Measurements from ENCODE around the gene LASP1.
"Not testable (repeated sequence)": the region's sequence is repeated elsewhere in the genome, so short reads cannot be mapped to it uniquely, and the experiment has no call there.

The LASP1 gene

DNA sequence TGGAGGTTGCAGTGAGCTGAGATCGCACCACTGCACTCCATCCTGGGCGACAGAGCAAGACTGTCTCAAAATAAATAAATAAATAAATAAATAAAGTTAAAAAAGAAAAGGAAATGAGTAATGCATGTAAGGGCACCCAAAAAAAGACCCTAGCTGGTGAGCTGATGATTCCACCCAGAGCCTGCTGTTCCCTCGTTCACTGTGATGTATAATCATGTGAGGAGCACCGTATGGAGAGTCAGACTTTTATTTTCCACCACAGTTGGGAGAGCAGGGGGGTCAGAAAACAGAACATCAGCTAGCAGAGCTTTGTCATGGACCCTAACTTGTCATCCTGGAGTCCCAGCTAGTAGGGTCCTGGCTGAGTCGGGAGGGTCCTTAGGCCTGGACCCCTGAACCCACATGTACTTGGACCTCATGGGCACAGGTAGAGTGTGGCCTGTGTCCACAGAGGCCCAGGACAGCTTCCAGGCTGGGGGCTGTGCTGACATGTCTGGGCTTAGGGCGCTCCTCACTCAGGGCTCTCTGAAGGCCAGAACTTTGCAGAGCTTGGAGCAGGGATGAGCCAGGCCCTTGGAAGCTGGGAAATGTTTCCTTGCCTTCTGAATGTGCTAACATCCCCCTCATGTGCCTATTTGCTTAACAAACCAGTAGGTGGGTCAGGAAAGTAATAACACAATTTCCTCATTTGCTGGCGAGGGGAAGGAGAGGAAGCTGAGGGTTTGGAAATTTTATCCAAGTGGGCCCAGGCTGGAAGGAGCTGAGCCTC lies 36.8 kb downstream of the LASP1 start:
- in situ Hi-C loops (cut with MboI; ENCODE audit: low sequenced_read_pairs), result no loop called here

DNA sequence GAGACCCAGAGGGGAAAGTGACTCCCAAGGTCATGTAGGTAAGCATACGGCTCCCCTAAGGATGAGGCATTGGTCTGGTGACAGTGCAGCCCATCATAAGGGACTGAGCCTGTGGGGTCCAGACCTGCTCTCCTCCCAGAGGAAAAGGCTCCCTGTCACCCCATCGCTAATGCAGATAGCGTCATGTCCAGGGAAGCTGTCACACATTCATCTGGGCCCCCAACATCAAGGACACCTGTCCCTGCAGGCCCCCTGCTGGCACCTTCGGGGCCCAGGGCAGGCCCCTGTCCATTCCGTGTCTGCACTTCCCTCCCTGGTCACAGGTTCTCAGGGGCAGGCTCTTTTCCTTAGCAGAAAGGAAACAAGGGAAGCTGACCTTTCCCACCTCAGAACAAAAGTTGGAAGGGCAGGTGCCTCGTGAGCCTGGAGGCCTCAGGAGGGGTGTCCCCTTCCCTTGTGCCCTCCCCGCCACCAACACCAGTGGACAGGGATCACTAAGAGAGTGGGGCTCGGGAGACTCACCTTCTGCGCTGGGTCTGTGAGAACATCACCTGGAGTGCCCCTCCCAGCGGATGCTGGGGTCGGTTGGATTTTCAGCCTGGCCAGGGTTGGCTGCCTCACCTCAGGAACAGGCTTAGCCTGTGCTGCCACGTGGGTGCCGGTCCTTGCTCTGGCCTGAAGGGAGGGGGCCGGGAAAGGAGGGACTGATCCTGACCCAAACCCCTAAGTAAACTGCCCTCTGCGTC lies 38.2 kb downstream of the LASP1 start:
- in situ Hi-C loops (cut with MboI; ENCODE audit: low sequenced_read_pairs), result no loop called here

DNA sequence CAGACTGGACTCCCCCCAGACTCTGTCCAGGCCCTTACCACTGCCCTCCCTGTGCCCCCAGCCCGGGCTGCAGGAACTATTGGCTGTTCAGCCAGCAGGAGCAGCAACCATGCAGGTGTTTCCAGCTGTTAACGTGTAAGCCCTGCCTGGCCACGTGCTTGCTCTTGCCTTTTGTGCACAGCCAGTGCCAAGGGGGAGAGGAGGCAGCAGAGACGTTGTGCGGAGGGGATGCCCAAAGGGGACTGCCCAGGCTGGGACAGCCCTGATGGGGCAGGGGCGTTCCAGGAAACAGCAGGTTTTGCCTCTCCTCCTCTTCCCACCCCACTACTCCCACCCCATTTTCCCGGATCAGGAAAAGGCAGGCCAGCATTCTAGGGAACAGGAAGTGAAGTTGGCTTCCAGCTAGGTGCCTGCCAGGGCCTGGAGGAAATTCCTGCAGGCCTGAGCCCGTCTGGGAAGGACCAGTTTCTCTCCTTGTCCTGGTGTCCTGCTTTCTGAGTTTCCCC lies 38.9 kb downstream of the LASP1 start:
- in situ Hi-C loops (cut with MboI; ENCODE audit: low sequenced_read_pairs), result no loop called here

DNA sequence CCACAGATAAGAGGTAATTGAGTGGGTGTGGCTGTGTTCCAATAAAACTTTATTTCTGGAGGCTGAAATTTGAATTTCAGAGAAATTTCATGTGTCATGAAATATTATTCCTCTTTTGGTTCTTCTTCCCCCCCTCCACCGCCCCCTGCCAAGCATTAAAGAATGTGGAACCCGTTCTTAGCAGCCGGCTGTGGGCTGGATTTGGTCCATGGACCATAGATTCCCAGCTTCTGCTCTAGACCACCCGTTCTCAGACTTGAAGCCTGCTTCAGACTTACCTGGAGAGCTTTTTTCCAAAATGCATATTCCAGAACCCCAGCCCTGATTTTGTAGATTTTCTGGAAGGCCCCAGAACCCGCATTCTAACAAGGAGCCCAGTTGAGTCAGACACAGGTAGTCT lies 40.5 kb downstream of the LASP1 start:
- in situ Hi-C loops (cut with MboI; ENCODE audit: low sequenced_read_pairs), result no loop called here

DNA sequence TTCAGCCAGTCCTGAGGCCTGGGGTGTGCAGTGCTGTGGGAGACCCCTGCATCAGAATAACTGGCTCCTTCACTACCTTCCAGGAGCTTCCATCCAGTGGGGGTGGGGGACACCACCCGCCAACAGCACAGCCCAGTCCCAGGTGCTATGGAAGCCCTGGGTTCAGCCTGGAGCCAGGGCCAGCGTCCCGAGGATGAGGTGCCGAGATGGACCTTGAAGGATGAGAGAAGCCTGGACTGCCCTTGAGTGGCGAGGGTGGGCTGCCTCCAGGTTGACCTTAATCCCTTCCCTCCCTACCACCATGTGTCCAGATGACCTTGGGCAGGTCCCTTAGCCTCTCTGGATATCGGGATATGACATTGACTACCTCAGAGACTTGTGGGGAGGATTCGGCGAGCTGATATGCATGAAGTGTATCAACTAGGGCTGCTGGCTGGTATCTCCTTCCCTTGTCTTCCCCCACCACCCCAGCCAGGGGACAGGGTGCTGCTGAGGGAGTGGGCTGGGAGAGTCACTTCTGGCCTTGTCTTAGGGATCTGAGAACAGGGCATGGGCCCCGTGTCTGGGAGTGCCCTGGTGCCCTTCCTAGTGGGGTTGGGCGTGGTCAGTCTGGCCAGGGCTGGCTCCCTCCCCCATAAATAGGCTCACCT lies 41.3 kb downstream of the LASP1 start:
- in situ Hi-C loops (cut with MboI; ENCODE audit: low sequenced_read_pairs), result no loop called here

DNA sequence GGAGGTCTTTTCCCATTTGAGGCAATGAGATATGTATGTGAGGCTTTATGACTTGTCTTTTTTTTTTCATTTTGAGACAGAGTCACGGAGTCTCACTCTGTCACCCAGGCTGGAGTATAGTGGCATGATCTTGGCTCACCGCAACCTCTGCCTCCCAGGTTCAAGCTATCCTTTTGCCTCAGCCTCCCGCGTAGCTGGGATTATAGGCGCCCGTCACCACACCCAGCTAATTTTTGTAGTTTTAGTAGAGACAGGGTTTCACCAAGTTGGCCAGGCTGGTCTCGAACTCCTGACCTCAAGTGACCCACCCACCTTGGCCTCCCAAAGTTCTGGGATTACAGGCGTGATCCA lies 41.8 kb downstream of the LASP1 start:
- in situ Hi-C loops (cut with MboI; ENCODE audit: low sequenced_read_pairs), result not testable (repeated sequence)

DNA sequence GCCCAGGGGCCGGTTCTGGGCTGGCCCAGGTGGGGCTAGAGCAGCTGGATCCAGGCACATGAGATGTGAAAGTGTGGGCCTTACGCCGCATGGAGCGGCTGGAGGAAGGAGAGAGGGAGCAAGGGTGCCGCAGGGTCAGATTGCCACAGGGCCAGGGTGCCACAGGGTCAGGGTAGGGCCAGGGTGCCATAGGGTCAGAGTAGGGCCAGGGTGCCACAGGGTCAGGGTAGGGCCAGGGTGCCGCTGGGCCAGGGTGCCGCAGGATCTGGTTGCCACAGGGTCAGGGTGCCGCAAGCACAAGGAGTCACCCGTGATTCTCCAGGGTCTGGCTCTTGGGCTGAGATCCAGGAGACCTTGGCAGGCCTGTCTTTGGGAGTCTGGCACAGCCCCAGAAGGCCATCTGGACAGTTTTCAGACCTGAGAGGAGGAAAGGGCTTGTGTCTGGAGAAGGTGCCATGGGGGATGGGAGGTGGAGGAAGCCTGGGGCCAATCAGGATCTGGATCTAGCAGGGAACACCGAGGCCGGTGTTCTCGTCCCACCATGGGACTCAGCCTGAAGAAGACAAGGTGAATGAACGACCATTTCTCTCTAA lies 42.5 kb downstream of the LASP1 start:
- in situ Hi-C loops (cut with MboI; ENCODE audit: low sequenced_read_pairs), result no loop called here

DNA sequence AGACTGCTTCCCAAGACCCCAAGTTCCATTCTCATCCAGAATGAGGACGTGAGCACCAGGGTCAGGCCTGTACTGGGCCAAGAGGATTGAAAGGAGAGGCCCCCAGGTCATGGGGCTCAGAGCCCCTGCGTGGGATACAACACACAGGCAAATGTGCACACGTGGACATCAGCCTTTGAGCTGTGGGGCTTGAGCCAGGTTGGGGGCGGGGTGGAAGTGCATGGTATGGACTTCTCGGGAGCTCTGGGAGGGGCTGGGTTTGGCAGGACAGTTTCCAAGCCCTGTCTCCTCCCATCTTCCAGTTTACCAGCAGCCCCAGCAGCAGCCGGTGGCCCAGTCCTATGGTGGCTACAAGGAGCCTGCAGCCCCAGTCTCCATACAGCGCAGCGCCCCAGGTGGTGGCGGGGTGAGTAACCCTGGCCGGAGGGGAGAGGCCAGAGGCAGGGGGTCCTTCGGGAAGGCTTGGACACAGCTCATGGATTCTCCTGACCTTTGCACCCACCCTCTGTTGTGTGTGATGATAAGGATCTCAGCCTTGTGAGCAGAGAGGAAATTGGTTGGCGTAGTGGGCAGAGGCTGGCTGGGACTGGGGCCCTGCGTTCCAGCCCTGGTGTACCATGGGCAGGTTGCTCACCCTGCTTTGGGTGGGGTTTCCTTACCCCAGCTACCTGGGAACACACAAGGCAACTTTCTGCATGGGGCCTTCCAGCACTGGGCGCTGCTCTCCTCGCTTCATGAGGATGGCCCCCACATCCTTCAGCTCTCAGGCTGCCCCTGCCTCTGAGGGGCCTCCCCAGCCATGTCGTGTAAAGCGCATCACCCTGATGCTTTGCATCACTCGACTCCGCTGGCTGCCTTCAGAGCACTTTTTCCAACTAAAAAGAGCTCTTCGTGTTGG lies 45.1 kb downstream of the LASP1 start:
- in situ Hi-C loops (cut with MboI; ENCODE audit: low sequenced_read_pairs), result no loop called here

DNA sequence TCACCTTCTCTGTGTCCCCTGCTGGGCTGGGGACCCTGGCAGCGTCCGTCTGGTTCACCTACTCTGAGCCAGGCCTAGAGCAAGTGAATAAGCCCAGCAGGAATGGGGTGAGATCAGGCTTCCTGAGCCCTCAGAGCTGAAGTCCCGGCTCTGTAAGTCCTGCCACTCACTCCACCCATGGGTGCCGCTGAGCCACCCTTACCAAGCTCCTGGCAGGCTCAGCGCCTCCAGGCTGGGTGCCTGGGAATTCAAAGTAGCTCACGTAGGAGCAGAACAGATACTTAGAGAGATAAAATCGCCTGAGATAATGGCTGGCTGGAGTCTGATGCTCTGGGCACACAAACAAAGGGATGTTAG lies 45.8 kb downstream of the LASP1 start:
- in situ Hi-C loops (cut with MboI; ENCODE audit: low sequenced_read_pairs), result no loop called here

DNA sequence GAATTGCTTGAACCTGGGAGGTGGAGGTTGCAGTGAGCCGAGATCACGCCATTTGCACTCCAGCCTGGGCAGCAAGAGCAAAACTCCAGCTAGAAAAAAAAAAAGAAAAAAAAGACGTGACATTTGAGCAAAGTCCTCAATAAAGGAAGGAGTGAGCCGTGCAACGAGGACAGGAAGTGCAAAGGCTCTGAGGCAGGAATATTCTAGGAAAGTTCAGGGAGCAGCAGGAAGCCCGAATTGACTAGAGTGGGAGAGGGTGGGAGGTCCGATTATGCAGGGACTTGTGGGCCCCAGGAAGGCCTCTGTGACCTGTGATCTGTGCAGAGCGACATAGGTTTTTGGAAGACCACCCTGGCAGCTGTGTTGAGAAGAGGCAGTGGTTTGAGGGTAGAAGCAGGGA lies 46.9 kb downstream of the LASP1 start:
- in situ Hi-C loops (cut with MboI; ENCODE audit: low sequenced_read_pairs), result no loop called here

DNA sequence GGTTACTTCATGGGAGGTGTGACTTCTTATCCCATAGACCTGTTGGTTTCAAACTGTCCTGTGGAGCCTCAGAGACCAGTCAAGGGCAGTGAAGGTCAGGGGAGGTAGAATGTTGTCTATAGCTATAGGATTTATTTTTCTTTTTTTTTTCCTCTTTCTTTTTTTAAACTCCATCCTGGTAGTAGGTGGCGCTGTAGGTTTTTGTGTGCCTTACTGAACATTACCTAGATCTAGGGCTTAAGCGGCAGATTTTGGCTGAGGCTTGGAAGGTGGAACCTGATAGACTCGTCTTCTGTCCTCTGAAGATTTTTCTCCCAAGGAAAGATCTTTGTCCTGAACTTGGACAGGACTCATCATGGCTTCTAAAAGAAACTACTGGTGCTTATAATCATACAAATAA lies 47.4 kb downstream of the LASP1 start:
- in situ Hi-C loops (cut with MboI; ENCODE audit: low sequenced_read_pairs), result no loop called here

DNA sequence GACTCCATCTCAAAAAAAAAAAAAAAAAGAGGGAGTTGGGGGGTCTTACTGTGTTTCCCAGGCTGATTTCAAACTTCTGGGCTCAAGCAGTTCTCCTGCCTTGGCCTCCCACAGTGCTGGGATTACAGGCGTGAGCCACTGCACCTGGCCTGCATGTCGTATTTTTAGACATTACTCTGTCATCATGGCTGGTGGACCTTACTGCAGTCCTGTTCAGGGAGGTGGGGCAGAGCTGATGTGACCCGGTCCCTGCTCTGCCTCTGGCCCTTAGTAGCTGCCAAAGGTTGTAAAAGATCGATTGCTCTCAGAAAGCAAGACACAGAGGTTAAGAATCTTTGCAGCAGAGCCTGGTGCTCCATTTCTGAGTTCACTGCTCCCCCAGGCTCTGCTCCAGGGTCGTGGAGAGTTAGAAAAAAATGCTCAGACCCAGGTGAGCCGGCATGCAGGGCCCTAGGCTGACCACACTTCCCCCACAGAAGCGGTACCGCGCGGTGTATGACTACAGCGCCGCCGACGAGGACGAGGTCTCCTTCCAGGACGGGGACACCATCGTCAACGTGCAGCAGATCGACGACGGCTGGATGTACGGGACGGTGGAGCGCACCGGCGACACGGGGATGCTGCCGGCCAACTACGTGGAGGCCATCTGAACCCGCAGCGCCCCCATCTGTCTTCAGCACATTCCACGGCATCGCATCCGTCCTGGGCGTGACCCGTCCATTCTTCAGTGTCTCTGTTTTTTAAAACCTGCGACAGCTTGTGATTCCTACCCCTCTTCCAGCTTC lies 48.5 kb downstream of the LASP1 start:
- in situ Hi-C loops (cut with MboI; ENCODE audit: low sequenced_read_pairs), result no loop called here

DNA sequence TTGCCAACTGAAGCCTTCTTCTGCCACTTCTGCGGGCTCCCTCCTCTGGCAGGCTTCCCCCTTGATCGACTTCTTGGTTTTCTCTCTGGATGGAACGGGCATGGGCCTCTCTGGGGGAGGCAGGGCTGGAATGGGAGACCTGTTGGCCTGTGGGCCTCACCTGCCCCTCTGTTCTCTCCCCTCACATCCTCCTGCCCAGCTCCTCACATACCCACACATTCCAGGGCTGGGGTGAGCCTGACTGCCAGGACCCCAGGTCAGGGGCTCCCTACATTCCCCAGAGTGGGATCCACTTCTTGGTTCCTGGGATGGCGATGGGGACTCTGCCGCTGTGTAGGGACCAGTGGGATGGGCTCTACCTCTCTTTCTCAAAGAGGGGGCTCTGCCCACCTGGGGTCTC lies 49.1 kb downstream of the LASP1 start:
- in situ Hi-C loops (cut with MboI; ENCODE audit: low sequenced_read_pairs), result no loop called here

DNA sequence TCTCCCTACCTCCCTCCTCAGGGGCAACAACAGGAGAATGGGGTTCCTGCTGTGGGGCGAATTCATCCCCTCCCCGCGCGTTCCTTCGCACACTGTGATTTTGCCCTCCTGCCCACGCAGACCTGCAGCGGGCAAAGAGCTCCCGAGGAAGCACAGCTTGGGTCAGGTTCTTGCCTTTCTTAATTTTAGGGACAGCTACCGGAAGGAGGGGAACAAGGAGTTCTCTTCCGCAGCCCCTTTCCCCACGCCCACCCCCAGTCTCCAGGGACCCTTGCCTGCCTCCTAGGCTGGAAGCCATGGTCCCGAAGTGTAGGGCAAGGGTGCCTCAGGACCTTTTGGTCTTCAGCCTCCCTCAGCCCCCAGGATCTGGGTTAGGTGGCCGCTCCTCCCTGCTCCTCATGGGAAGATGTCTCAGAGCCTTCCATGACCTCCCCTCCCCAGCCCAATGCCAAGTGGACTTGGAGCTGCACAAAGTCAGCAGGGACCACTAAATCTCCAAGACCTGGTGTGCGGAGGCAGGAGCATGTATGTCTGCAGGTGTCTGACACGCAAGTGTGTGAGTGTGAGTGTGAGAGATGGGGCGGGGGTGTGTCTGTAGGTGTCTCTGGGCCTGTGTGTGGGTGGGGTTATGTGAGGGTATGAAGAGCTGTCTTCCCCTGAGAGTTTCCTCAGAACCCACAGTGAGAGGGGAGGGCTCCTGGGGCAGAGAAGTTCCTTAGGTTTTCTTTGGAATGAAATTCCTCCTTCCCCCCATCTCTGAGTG lies 49.6 kb downstream of the LASP1 start:
- in situ Hi-C loops (cut with MboI; ENCODE audit: low sequenced_read_pairs), result no loop called here

DNA sequence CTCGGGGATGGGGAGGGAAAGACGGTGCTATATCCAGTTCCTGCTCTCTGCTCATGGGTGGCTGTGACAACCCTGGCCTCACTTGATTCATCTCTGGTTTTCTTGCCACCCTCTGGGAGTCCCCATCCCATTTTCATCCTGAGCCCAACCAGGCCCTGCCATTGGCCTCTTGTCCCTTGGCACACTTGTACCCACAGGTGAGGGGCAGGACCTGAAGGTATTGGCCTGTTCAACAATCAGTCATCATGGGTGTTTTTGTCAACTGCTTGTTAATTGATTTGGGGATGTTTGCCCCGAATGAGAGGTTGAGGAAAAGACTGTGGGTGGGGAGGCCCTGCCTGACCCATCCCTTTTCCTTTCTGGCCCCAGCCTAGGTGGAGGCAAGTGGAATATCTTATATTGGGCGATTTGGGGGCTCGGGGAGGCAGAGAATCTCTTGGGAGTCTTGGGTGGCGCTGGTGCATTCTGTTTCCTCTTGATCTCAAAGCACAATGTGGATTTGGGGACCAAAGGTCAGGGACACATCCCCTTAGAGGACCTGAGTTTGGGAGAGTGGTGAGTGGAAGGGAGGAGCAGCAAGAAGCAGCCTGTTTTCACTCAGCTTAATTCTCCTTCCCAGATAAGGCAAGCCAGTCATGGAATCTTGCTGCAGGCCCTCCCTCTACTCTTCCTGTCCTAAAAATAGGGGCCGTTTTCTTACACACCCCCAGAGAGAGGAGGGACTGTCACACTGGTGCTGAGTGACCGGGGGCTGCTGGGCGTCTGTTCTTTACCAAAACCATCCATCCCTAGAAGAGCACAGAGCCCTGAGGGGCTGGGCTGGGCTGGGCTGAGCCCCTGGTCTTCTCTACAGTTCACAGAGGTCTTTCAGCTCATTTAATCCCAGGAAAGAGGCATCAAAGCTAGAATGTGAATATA lies 50.8 kb downstream of the LASP1 start:
- in situ Hi-C loops (cut with MboI; ENCODE audit: low sequenced_read_pairs), result no loop called here

DNA sequence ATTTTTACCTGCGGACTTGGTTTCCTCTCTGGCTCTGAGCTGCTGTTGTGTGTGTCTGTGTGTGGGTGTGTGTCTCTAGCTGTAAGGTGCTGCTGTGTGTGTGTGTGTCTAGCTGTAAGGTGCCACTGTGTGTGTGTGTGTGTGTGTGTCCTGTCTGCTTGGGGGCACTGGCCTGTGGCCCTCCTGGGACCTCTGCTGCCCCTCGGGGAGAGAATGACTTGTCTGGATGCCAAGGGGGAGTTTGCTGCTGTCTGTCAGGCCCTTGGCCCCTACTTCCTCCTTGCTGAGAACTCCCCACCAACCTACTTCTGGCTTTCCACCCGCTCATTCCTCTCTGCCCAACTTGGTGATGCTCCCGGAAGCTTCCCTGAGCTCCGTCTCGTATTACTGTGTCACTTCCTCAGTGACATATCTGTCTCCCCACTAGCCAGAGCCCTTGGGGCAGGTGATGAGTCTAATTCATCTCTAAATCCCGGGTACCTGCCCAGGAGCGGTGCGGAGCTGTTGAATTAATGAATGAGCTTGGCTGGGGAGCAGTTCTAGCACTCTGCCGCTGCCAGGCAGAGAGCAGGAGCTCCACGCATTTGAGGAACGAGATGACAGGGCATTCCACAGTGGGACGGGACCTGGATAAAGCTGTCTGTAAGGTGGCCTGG lies 52.0 kb downstream of the LASP1 start:
- in situ Hi-C loops (cut with MboI; ENCODE audit: low sequenced_read_pairs), result no loop called here

DNA sequence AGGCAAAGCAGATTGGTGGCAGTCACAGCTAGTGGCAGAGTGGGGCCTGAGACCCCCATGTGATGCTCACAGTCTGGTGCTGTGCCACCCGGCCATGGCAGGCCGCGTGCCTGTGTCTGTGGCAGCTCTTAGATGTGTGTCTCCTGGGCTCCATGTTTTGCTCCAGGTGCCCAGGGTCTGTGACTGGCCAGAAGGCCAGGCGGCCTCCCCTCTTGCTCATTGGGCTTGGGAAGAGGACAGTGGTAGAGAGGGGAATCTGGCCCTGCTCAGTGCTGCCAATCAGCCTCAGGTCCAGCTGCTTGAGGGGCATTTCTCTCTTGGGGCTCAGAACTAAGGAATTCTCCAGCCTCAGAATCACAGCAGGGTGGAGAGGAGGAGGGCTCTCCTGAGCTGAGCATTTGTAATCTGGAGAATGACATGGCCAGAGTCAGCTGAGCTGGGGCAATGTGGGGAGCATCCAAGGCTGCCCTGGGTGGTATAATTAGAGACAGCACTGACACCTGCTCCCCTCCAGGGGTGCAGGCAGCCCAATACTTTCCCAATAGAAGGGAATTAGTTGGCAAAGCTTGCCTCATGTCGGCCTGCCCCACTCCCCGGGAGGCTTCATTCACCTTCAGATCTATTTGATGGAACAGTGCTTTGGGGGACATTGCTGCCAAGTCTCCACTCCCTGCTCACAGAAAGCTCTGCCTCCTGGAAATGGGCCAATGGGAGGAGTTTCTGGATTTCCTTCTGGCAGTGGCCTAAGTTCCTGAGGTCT lies 52.9 kb downstream of the LASP1 start:
- in situ Hi-C loops (cut with MboI; ENCODE audit: low sequenced_read_pairs), result no loop called here
